ENCODE data around the gene UGDH. TPM values are rescaled to one million over a fixed set of nuclear protein-coding genes. Genes with fewer than 3 reads are reported as not detected.

UGDH gene
- total and polyA plus RNA-seq, 9 of the 15 experiments (the other 6 are each of a cell fraction or from before 2014, with no cell fraction given) = 5.5 to 21.7 (median 16.2) TPM

- TF ChIP-seq REST (IDR thresholded peaks at IDR 0.05; ENCODE audit: borderline replicate concordance) (no peak), REST (CRISPR knock-in tag; IDR thresholded peaks at IDR 0.05; ENCODE audit: low read depth) (0 out of 2 replicates have a peak, but pooled peaks have one; percentile 37)
Observed at GRCh38 chr4:39526765-39527295, 409 bp downstream of the UGDH start (continued).
